ENCODE data around the gene DHX8.

The DHX8 gene

GRCh38 chr17:43547659-43548256 is 64.0 kb downstream of the DHX8 start:
- DNase-seq (ENCODE audit: low read depth) = no peak

DNA sequence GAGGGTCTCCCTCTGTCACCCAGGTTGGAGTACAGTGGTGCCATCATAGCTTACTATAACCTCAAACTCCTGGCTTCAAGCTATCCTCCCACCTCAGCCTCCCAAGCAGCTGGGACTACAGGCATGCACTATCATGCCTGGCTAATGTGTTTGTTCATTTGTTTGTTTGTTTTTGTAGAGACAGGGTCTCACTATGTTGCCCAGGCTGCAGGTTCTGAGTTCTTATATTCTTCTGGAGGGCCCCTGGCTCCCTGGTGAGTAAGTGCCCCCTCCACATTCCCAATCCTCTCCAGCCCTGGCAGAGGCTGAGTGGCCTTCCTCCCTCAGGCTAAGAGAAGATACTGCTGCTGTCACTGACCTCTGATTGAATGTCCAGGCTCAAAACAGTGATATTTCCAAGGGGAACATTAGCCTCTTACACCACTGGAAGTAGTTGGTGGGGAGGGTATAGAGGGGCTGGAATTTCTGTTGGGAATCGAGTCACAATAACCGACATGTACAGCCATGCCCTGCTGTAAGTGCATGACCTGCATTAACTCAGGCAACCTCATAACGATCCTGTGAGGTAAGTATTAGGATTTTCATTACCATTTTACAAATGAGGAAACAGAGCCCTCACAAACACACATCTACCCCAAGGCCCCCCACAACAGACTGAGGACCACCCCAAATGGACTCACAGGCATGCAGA is 65.1 kb downstream of the DHX8 start:
- DNase-seq (ENCODE audit: low read depth) = no peak

DNA sequence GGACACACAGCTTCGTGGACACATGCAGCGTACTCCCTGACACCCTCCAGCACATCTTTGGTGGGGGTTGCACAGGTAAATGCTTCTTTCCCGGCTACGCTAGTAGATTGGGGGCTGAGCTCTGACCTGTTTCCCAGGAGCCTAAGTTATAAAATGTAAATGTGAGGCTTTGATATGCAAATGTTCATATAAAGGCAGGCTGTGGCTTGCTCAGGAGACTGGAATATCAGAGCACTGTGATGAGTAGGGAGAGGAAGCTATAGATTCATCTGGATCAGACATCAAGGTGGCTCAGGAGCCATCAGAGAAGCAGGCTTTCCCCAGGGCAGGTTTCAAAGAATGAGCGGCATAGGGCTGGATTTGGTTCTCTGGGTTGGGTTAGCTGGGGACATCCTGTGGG is 65.7 kb downstream of the DHX8 start:
- no peak for DNase-seq (ENCODE audit: low read depth)

DNA sequence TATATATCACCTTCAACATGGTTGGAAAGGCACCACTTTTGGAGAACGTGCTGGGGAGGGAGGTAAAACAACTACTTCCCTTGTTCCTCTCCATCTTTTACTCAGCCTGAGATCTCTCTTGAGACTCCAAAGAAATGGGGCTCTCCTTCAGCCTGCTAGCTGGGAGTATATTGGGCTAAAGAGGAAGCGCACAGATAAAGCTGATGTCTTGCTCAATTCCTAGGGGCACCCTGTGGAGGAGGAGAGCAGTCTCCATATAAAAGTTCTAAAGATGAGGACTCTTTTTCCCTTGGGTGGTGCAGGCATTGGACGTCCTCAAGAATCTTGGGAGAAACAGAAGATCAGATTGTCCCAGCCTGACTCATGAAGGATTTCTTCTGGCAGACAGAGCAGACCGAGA is 67.0 kb downstream of the DHX8 start:
- DNase-seq (ENCODE audit: low read depth) = no peak

- no peak for DNase-seq (ENCODE audit: low read depth)
Measured at GRCh38 chr17:43552229-43552837, 68.6 kb downstream of the DHX8 start.

DNA sequence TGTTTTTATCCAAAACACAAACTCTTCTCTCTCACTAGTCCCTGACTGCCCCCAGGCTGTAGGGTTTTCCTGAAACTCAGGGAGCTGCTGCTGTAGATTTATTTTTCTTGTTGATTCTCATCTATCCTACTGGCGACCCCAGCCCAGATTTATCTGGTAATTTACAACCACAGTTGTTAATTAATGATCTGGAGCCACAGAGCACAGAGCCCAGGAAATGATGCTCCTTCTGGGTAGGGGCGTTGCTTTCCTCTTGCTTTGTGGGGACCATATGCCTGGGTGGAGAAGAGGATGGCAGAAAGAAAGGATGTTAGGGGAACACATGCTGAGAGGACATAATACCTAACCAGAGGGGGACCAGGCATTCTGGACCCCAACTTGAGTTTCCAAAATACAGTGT is 69.8 kb downstream of the DHX8 start:
- no peak for DNase-seq (ENCODE audit: low read depth)

DNA sequence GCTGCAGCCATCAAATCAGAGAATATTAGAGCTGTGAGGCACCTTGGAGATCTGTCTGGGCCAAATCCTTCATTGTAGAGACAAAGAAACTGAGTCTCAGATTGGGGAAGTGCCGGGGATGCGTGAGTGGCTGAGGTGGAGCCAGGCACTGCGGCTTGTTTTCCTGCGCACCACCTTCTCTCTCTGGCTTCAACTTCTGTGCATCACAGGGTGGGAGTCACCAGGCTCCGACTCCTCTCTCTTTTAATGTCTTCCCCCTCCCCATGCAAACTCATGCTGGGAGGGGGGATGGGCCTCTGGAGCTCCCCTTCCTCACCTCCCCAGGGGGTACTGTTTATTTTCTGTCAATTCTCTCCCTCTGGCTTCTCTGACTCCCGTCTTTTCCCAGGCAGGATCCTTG is 71.1 kb downstream of the DHX8 start:
- DNase-seq (ENCODE audit: low read depth) = no peak

DNA sequence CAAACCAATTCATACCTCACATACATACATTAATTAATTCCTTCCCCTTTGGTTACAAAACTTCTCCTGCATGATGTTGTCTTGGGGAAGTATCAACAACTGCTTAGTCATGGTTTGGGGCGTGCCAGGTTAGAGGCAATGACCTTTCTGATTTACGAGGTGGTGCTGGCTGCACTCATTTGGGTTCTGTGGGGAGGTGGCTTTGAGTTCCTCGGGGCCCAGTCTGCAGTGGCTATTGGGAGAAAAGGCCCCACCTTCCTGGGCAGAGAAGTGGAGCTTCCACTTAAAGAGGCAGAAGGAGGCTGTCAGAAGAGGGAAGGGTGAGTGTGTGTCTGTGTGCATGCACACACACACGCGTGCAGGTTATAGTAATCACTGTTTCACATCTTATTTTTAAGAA is 72.5 kb downstream of the DHX8 start:
- no peak for DNase-seq (ENCODE audit: low read depth)

DNA sequence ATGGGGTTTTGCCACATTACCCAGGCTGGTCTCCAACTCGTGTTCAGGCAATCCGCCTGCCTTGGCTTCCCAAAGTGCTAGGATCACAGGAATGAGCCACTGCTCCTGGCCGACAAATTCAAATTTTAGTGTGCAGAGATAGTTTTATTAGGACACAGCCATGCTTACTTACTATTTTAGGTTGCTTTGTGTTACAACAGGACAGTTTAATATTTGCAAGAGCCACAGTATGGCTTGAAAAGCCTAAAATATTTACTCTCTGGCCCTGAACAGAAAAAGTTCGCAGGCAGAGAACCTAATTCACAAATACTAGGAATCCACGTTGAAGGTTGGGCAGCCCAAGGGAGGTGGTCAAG is 75.0 kb downstream of the DHX8 start:
- DNase-seq (ENCODE audit: low read depth) = no peak

- no peak for DNase-seq (ENCODE audit: low read depth)
Measured at GRCh38 chr17:43559161-43559816, 75.5 kb downstream of the DHX8 start.

GRCh38 chr17:43560461-43561427 is 77.0 kb downstream of the DHX8 start:
- no peak for DNase-seq (ENCODE audit: low read depth)

DNA sequence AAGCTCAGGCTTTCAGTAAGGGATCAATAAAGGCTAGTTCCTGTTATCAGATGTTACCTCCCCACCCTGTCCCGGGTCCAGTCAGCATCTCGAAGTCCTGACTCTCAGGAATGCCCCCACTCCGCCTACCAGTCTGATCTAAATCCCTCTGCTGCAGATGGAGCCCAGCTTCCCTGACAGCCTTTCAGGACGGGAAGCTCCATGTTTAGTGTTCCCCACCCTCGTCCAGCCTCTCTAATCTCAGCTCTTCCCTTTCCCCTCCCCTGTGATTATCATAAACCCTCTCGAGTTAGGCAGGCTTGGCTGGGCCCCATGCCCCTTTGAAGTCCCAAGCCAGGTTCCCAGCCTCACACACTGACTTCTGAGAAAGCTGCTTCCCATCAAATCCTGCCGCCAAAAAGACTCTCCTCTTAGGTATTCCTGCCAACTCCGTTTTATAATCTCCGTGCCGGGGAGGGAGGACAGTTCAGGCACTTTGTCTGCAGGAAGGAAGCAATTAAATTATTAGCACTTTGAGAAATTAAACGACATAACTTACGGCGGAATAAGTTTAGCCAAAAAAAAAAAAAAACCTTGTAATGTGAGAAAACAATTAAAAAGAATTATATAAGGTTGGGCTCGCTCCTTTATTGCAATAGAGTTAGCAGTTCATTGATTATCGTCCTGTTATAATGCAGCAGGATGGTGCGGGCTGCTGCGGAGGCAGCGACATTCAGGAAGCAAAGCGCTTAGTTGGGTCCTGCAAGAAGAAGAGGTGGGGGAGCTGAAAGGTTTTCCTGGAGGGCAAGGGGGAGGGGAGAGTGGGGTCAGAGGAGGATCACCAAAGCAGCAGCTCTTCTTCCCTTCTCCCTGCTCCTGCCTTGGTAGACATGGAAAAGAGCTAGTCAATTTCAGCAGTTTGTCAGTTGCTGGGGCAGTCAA is 79.2 kb downstream of the DHX8 start:
- no peak for DNase-seq (ENCODE audit: low read depth)

DNA sequence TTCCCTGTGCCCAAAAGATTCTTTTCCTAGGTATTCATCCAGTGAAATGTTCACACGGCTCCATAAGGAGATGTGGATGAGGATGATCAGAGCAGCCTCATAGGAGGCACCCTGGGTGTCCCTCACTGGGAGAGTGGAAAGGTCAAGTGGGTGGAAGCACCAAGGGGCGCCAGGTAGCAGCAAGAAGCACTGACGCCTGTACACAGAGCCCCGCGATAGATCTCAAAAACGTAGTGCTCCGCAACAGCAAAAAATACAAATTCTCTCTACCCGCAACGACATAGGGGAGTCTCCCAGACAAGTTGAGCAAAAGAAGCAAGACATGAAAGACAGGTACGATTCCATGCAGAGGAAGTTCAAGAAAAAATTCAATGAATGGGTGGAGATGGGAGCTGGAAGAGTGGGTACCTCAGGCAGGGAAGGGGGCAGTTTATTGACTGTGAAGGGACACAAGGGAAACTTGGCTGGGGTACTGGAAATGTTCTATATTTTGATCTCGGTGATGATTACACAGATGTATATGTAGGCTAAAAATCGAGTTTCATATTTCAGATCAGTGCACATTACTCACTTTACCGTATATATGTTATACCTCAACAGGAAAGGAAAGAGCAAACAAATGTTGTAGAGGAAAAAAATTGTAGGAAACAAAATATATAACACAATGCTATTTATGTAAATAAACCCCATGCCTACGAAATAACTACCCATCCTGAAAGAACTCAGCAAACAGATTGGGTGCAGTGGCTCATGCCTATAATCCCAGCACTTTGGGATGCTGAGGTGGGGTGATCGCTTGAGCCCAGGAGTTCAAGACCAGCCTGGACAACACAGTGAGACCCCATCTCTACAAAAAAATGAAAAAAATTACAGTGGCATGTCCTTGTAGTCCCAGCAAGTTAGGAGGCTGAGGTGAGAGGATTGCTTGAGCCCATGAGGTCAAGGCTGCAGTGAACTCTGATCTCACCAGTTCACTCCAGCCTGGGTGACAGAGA is 80.1 kb downstream of the DHX8 start:
- no peak for DNase-seq (ENCODE audit: low read depth)

DNA sequence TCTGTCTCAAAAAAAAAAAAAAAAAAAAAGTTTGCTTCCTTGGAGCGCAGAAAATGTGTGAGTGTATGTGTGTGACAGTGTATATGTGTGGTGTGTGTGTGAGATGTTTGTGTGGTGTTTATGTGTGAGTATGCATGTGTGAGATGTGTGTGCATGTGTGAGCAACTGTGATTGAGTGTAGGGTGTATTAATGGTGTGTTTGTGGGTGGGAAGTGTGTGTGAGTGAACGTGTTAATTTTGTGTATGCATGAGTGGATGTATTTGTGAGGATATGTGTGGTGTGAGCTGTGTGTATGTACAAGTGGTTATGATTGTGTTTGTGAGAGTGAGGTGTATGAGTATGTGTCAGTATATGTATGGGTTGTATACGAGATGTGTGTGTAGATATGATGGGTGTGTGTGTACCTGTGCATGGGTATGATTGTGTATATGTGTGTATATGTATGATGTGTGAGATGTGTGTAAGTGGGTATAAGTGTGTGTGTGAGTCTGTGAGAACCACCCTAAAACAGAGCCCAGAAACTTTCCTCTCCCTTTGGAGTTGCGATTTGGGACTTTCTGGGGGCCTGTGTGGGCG is 84.8 kb downstream of the DHX8 start:
- DNase-seq (ENCODE audit: low read depth) = no peak

DNA sequence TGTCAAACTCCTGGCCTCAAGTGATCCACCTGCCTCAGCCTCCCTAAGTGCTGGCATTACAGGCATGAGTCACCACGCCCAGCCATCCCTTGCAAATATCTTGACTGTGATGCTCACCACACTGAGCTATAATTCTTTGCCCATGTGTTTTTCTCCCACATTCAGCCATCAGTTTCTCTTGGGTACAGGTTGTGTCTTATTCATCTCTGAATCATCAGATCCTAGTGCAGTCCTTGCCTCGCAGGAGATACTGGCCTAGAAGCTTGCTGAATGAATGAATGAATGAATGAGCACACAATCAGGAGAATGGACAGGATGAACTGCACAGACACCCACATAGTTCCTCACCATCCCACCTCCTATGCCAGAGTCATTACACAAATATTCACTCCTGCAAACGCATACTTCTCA is 86.7 kb downstream of the DHX8 start:
- DNase-seq (ENCODE audit: low read depth) = no peak

GRCh38 chr17:43572368-43572980 is 88.7 kb downstream of the DHX8 start:
- no peak for DNase-seq (ENCODE audit: low read depth)

DNA sequence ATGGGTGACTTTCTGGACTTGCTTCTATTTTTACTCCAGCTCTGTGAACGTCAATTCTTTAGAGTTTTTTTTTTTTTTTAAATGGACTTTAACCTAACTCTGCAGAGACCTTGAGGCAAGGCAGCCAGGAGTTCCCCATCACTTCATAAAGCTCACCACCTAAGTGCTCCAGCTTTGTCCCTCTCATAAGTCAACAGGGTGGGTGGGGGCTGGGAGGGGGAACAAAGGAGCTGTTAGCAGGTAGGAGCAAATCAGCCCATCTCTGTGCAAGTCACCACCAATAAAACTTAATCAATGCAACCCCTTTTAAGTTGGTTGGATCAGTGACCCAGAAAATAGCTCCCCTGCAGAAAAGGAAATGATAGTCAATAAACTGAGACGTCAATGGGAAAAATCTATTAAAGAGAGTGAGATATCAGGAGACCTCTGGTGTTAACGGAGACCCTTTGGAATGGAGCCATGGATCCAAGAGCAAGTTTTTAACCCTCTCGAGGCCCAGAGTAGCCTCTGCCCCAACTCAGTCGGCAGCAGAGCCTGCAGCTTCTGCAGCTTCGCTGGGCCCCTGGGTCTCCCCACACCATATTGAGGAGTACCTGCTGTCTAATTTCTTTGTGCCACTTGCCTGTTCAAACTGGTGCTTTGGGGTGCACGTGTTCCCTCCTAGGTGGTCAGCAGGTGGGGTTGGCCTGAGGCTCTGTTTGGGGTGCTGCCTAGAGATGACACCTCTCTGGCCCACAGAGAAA is 90.0 kb downstream of the DHX8 start:
- no peak for DNase-seq (ENCODE audit: low read depth)

DNA sequence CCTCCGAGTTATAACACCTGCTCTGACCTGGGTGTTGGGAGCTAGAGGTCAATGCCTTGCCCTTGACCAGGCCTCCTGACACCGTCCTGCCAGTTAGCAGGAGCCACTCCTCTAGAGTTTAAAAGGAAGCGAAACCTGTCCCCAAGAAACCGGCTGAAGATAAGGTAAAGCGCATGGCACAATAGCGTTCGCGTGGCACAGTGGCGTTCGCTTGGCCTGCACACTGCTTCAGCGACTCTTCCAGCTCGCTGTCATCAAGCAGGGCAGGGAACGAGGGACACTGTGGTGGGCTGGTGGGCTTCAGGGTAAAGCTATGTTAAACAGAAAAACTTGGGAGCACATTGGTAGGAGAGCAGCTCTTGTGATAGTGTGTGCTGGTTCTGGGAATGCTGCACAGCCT is 90.6 kb downstream of the DHX8 start:
- no peak for DNase-seq (ENCODE audit: low read depth)
